HPDE6-E6E7 (cell line): ENCODE results near the gene SPOCK2.
A peak's percentile ranks its signal among the peaks of the same experiment; 100 is the strongest.
"Not testable (repeated sequence)": the region's sequence is repeated elsewhere in the genome, so short reads cannot be mapped to it uniquely, and the experiment has no call there.

Experiments used
- DNase-seq: peaks from one replicate; pipeline ENCODE4 v3.0.0; 2011; ENCODE audit warnings: missing footprints; ENCODE audit errors: extremely low spot score

Gene SPOCK2

DNA sequence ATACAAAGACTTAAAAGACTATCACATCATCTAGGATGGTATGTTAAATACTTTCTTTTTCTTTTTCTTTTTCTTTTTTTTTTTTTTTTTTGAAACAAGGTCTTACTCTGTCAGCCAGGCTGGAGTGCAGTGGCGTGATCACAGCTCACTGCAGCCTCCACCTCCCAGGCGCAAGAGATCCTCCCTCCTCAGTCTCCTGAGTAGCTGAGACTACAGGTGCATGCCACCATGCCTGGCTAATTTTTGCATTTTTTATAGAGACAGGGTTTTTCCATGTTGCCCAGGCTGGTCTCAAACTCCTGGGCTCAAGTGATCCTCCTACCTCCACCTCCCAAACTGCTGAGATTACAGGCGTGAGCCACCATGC, 19.6 kb upstream of the SPOCK2 start:
- not testable (repeated sequence) for DNase-seq

DNA sequence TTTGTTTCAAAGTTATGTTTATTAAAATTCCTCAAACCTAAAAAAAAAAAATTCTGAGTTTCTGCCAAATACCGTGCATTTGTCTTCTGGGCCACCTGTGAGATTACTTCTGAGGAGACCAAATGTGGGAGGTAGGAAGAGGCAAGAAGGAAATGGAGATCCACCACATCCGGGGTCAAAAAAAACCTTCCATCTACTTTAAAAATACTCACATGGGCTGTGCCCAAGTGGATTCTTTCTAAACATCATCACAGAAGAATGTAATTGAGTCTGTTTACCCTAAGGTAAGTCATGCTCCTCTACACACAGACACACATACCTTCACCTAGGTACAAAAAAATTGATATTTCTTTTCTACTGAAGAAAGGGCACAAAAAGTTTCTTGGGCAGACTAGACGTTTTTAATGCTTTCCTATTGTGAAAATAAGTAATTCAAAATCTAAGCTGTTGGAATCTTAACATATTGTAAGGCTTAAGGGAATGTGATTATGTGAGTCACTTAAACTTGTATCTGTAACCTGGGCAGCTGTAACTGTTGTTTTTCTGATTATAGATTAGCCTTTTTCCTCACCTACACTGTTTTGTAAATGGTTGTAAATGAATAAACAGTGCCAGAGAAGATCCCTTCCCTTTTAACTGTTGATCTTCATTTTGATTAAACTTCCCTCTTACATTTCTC, 19.1 kb upstream of the SPOCK2 start:
- peak; percentile 43 for DNase-seq

DNA sequence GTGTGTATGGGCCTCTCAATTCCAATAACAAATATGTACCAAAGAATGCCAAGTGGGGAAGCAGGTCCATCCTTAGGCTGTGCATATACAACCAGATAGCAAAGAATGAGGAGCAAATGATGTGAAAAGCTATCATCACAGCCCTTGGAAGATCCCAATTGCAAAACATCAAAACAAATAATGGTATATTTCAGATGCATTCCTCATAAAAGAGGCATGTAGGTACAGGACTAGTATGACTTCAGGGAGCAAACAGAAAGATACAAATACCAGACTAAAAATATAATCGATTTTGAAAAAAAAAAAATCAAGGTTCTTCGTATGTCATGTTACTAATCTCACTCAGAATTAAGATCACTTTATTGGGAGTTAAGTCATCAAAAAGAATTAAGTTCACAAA, 18.5 kb upstream of the SPOCK2 start:
- no peak for DNase-seq

DNA sequence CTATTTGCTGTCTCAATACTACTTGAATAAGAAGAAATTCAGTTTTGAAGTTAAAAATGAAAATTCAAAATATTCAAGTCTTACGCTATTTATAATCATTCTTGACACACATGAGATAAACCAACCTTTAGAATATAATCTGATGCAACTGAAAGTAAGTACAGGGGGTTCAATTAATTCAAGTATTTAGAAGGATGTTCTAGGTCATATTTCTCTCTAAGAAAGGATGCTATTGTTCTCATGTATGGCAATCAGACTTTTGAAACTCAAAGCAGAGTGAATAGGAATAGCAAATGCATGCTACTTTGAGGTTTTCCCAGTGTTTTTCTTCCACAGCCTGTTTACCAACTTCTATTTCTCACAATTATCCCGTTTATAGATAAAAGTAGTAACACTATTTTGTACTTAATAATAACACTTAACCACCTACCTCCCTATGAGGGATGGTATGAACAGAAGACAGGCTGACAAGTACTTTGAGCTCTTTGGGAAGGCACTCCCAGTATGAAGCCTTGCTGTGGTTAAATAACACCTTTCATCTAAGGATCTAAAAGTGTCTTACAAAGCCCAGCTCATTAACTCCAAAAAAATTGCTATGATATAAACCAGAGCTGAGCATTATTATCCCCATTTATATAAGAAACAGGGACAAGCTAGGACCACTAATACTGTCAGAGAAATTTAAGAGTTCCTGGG, 18.0 kb upstream of the SPOCK2 start:
- DNase-seq = no peak

DNA sequence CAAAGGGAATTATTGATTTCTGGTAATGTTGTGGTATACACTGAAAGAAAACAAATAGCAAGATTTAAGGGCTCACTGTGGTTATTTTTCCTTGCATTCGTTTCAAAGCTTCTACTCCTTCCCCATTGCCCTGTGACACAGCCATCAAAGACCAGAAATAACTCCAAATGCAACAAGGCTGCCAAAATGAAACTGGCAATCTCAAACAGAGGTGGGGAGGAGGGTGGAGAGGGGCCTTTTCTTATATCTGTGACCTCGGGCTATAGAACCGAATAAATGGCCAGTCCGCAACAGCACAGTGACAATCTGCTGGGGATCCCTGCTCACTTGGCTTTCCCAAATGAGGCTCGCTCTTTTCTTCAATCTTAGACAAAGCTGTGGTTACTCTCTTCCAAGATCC, 17.4 kb upstream of the SPOCK2 start:
- no peak for DNase-seq

DNA sequence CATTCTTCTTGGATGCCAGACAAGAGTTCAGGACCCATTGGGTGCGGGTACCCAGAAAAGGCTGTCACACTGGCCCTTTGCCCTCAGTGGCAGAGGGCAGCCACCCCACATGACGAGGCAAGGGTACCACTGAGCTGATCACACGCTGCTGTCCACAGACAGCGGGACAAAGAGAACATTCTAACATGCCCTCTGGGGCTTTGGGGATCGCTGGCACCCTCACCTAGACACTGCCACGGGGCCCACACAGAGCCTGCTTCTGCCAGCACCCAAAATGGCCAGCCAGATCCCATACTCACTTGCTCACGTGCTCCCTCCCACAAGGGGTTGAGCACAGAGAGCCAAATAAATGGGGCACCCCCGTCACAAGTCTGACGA, 16.7 kb upstream of the SPOCK2 start:
- DNase-seq = no peak

- DNase-seq = no peak
Measured at GRCh38 chr10:72104472-72105097, 16.2 kb upstream of the SPOCK2 start.

DNA sequence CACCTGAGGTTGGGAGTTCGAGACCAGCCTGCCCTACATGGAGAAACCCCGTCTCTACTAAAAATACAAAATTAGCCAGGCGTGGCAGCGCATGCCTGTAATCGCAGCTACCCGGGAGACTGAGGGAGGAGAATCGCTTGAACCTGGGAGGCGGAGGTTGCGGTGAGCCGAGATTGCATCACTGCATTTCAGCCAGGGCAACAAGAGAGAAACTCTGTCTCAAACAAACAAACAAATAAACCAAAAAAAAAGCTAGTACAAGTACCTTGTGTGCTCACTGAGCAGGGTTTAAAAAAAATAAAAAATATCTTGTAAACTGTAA, 11.2 kb upstream of the SPOCK2 start:
- no peak for DNase-seq

DNA sequence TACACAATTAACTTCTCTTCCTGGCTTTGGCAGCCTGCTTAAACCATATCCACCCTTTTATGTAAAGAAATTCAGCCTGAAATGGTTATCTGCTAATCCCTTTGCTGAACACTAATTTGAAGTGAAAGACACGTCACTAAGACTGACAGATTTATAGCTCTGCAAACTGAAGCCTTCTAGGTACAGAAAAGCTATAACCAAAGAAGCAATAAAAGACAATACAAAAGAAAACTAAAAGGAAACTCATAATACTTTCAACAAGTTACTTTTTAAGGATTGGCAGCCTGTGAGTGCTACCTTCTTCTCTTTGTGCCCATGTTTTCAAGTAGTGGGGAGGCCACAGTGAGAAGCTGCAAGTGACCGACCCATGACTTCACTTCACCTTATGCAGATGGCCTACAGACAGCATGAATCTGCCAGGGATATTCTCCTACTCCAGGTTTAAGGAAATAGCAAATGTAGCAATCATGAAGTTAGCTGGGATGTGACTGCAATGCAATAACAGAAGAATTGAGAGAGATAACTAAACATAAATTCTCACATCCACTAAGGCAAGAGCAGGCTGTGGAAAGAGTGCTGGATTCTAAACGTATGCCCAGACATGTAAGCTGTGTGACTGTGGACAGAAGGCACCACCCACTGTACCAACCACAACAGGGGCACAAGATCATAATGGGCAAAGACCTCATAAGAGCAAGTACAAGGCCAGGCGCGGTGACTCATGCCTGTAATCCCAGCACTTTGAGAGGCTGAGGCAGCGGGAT, 10.7 kb upstream of the SPOCK2 start:
- DNase-seq = no peak

GRCh38 chr10:72098301-72098835, 10.0 kb upstream of the SPOCK2 start:
- DNase-seq = no peak

DNA sequence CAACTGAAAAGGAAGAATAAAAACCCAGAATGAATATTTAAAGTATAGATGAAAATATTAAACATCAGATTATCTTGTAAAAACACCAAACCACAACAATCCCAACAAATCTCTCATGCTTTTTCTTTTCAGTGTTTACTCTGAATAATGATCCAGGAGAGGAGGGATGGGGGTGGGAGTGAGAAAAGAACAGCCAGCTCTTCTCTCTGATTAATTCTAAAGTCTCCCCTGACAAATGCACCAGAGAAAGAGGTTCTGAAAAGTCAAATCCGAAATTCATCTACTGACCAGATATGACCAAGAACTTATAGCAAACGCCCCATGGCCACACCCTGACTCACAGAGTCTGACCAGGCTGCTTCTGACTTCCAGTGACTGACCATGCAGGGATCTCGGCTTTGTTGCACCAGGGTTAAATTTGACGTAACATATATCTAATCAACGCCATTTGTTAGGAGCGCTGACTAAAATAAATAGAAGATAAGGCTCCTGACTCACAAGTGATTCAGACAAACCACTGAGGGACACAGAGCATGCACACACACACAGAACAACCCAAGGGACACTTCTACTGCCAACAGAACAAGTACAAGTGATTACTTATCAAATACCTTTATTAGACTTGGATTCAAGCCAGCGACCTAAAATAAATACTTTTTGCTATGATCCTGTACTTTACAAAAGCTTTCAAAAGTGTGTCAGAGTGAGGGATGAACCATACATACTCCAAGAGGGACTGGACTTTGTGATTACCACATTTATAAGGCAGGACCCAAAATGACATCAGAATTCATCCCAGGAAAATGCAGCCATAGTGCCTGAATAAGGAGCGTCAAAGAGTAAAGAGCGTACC, 9.3 kb upstream of the SPOCK2 start:
- DNase-seq = peak; percentile 37

DNA sequence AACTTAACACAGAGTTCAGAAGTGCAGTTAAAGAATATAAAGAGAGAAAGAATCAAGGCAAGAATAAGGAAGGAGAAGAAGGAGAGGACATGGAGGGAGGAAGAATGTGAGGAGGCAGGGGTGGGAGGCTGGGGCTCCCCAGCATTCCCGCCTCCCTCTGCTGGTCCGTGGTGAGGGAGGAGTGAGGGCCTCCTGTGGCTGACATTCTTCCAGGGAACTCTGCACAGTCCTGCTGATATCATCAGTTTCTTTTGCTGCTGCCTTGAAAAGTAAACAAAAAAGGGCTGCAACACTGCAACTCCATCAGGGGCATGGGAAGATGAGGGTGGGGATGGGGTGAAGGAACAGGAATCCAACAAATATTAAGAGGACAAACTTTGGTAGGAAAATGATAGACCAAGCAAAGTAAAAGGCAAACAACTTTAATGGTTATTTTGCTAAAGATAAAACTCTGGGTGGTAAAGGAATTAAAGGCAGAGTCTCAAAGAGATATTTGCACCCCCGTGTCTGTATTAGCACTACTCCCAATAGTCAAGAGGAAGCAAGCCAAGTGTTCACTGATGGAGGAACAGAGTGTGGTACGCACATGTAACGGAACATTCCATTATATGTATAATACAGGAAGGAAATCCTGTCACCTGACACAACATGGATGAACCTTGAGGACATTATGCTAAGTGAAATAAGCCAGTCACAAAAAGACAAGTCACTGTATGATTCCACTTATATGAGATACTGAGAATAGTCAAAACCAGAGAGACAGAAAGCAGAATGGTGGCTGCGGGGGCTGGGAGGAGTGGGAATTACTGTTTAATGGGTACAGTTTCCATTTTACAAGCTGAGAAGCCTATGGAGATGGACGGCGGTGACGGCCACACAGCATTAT, 8.0 kb upstream of the SPOCK2 start:
- DNase-seq = no peak

GRCh38 chr10:72095195-72095594, 6.8 kb upstream of the SPOCK2 start:
- DNase-seq = no peak

DNA sequence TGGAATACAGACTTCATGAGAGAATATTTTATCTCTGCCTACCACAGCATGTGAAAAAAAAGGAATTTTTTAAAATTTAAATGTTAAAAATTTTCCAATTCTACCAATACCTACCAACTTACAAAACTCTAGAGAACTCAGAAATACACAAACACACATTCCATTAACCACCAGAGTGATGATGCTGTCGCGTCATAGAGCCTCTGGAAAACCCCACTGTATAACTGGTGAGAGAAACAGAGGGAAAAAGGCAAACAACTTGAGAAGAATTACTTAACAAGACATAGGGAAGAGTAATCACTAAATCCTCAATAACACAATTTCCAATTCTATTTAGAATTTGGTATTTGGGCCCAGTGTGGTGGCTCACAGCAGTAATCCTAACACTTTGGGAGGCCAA, 6.2 kb upstream of the SPOCK2 start:
- DNase-seq = no peak

GRCh38 chr10:72093450-72093849, 5.1 kb upstream of the SPOCK2 start:
- no peak for DNase-seq

- no peak for DNase-seq
Measured at GRCh38 chr10:72092987-72093386, 4.6 kb upstream of the SPOCK2 start.

GRCh38 chr10:72092171-72092924, 4.0 kb upstream of the SPOCK2 start:
- no peak for DNase-seq

- no peak for DNase-seq
Measured at GRCh38 chr10:72090326-72090725, 2.0 kb upstream of the SPOCK2 start.

DNA sequence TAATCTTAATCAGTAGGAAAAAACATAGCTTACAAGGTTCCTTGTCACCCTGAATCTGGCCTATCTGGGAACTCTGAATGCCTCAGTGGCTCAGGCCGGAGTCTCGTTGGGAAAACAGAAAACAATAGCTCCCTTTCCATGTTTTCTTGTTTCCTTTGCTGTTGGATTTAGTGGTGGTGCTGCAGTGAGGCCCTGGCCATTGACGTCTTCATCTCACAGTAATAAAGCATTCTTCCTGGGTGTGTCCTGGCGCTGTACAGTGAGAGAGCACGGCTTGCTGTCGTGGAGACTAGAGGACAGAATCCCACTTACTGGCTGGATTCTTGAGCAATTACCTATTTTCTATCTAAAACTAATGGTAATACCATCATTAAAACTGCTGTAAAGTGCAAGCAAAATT, 1.3 kb upstream of the SPOCK2 start:
- DNase-seq = no peak
